HepG2 (cell line): Measurements from ENCODE around the gene ARHGAP5. TPM values are rescaled to one million over a fixed set of nuclear protein-coding genes. Genes with fewer than 3 reads are reported as not detected.
A peak's percentile ranks its signal among the peaks of the same experiment; 100 is the strongest.

ENCODE experiments used
- ATAC-seq: fragments of 200-7000 bp; cut with Tn5 transposase; 3 replicates; pipeline ENCODE4 v1.9.1; 2020; ENCODE audit warnings: mild to moderate bottlenecking, moderate library complexity
- BruUV-seq: library from RNA; stranded (reverse); fragments of 400-500 nt; replicated peaks from 2 replicates; lab custom pipeline; 2021; lab: Mats Ljungman, UMichigan
- CTCF ChIA-PET: fragments of 300-600 bp; formaldehyde crosslinking; extraction: SDS; loops from one replicate; lab custom pipeline; 2021; ENCODE audit warnings: low total read pairs, inconsistent platforms, low intra/inter-chr PET ratio; lab: Yijun Ruan, JAX
- POLR2A ChIA-PET: fragments of 350-600 bp; sonication (Branson Sonifier 250); formaldehyde crosslinking; loops from one replicate; lab custom pipeline; 2020; ENCODE audit warnings: antibody characterized with exemption, inconsistent platforms; lab: Yijun Ruan, JAX
- DNase-seq: peaks from one replicate; pipeline ENCODE4 v3.0.0-alpha.2; 2015; ENCODE audit warnings: low spot score
- FAIRE-seq: peaks from 3 replicates; lab custom pipeline; 2011; peaks lifted over from hg19 to GRCh38; lab: Jason Lieb, UNC
- H2AFZ ChIP-seq: one replicate; pipeline ENCODE4 v1.6.1; 2011; ENCODE audit warnings: low read length, inconsistent platforms
- H3K27ac ChIP-seq: fragments of 300-600 bp; 3 replicates; pipeline ENCODE4 v1.8.0; 2011; ENCODE audit warnings: mixed run types, mild to moderate bottlenecking, mixed read lengths, low read length, inconsistent platforms; ENCODE audit not compliant: insufficient read depth; ENCODE audit errors: extremely low read length
- H3K27me3 ChIP-seq, 2 experiments: fragments of 200-600 bp in 1 of 2; 2 replicates in 1 of 2; 3 replicates in 1 of 2; pipeline versions ENCODE4 v1.6.0 to v1.8.0; 2011; ENCODE audit warnings: low read length in 2 of 2, mild to moderate bottlenecking in 2 of 2, moderate library complexity in 2 of 2, inconsistent platforms in 1 of 2; ENCODE audit not compliant: insufficient read depth in 2 of 2, control insufficient read depth in 1 of 2
- H3K36me3 ChIP-seq, 2 experiments: fragments of 200-600 bp in 1 of 2; replicated peaks in 1 of 2; 2 replicates in 1 of 2; 3 replicates in 1 of 2; pipeline versions ENCODE4 v1.5.1 to v1.8.0; 2011; ENCODE audit warnings: low read length in 2 of 2, inconsistent platforms in 1 of 2; ENCODE audit not compliant: insufficient read depth in 2 of 2, control insufficient read depth in 1 of 2
- H3K4me1 ChIP-seq: 2 replicates; pipeline ENCODE4 v1.5.1; 2012; ENCODE audit warnings: low read length, inconsistent platforms; ENCODE audit not compliant: insufficient read depth
- H3K4me2 ChIP-seq: 2 replicates; pipeline ENCODE4 v1.6.0; 2011; ENCODE audit warnings: low read depth, low read length, inconsistent platforms
- H3K4me3 ChIP-seq, 3 experiments: fragments of 200-600 bp in 1 of 3; sonication (generic), shearing (Covaris generic) in 1 of 3; replicated peaks in 1 of 3; 2 replicates each; pipeline ENCODE4 v1.5.1; 2011 to 2016; ENCODE audit warnings: low read length in 3 of 3, inconsistent platforms in 2 of 3, low read depth in 2 of 3, mild to moderate bottlenecking in 2 of 3, control low read depth in 1 of 3, mixed read lengths in 1 of 3; ENCODE audit not compliant: insufficient read depth in 1 of 3
- H3K79me2 ChIP-seq: one replicate; pipeline ENCODE4 v1.6.1; 2011; ENCODE audit warnings: low read length, inconsistent platforms; ENCODE audit not compliant: insufficient read depth
- H3K9ac ChIP-seq: 2 replicates; pipeline ENCODE4 v1.6.0; 2011; ENCODE audit warnings: mild to moderate bottlenecking, low read depth, low read length, inconsistent platforms; ENCODE audit not compliant: insufficient read depth
- H3K9me3 ChIP-seq: 2 replicates; pipeline ENCODE4 v1.5.1; 2012; ENCODE audit warnings: mild to moderate bottlenecking, low read length
- H4K20me1 ChIP-seq: 2 replicates; pipeline ENCODE4 v1.6.0; 2011; ENCODE audit warnings: inconsistent platforms, mild to moderate bottlenecking, low read length, moderate library complexity; ENCODE audit not compliant: insufficient read depth
- ELF3 ChIP-seq: IDR thresholded peaks from 2 replicates; pipeline ENCODE4 v1.6.1; 2016; ENCODE audit warnings: missing genetic modification reagents, missing compliant biosample characterization
- JDP2 ChIP-seq: sonication (generic); formaldehyde crosslinking; IDR thresholded peaks from 2 replicates; pipeline ENCODE4 v1.8.1; 2022; ENCODE audit warnings: missing genetic modification reagents, borderline replicate concordance
- MIER3 ChIP-seq: IDR thresholded peaks from 2 replicates; pipeline ENCODE4 v1.6.1; 2016; ENCODE audit warnings: missing compliant biosample characterization, borderline replicate concordance
- MLLT10 ChIP-seq: sonication (generic); formaldehyde crosslinking; IDR thresholded peaks from 2 replicates; pipeline ENCODE4 v1.4.0; 2020; ENCODE audit warnings: missing genetic modification reagents
- PCBP2 ChIP-seq: fragments of 200-400 bp; formaldehyde crosslinking; optimal IDR thresholded peaks from 2 replicates; pipeline ENCODE3; 2018; ENCODE audit warnings: low read length, low read depth; ENCODE audit not compliant: poor library complexity, severe bottlenecking
- PLRG1 ChIP-seq: fragments of 450-650 bp; conservative IDR thresholded peaks from 2 replicates; pipeline ENCODE4 v1.6.1; 2016
- SMAD1 ChIP-seq: sonication (generic); formaldehyde crosslinking; IDR thresholded peaks from 2 replicates; pipeline ENCODE4 v1.4.0; 2020; ENCODE audit warnings: missing genetic modification reagents, low read depth, mild to moderate bottlenecking, borderline replicate concordance
- SMARCC2 ChIP-seq: fragments of 450-650 bp; IDR thresholded peaks from 2 replicates; pipeline ENCODE4 v1.6.1; 2017; ENCODE audit warnings: antibody characterized with exemption, mild to moderate bottlenecking
- TARDBP ChIP-seq: sonication (generic); formaldehyde crosslinking; IDR thresholded peaks from 2 replicates; pipeline ENCODE4 v1.8.0; 2022; ENCODE audit warnings: mild to moderate bottlenecking, missing genetic modification reagents
- THAP11 ChIP-seq: IDR thresholded peaks from 2 replicates; pipeline ENCODE4 v1.6.1; 2016; ENCODE audit warnings: missing biosample characterization, missing genetic modification reagents
- U2AF1 ChIP-seq: fragments of 200-400 bp; formaldehyde crosslinking; optimal IDR thresholded peaks from 2 replicates; pipeline ENCODE3; 2017; ENCODE audit warnings: mild to moderate bottlenecking, low read depth, low read length
- ZBTB43 ChIP-seq: sonication (generic); formaldehyde crosslinking; conservative IDR thresholded peaks from 2 replicates; pipeline ENCODE4 v1.4.0; 2020; ENCODE audit warnings: missing genetic modification reagents
- ZNF18 ChIP-seq: sonication (generic); formaldehyde crosslinking; IDR thresholded peaks from 2 replicates; pipeline ENCODE4 v1.8.0; 2022; ENCODE audit warnings: mild to moderate bottlenecking, missing genetic modification reagents; ENCODE audit not compliant: insufficient replicate concordance
- ZNF180 ChIP-seq: sonication (generic); formaldehyde crosslinking; IDR thresholded peaks from 2 replicates; pipeline ENCODE4 v1.4.0; 2020; ENCODE audit warnings: low read depth, missing genetic modification reagents, borderline replicate concordance
- ZNF205 ChIP-seq: IDR thresholded peaks from 2 replicates; pipeline ENCODE4 v1.6.1; 2018; ENCODE audit warnings: missing biosample characterization, missing genetic modification reagents
- ZNF432 ChIP-seq: sonication (generic); formaldehyde crosslinking; IDR thresholded peaks from 2 replicates; pipeline ENCODE4 v1.5.0; 2020; ENCODE audit warnings: missing genetic modification reagents, mild to moderate bottlenecking, borderline replicate concordance
- ZNF468 ChIP-seq: sonication (generic); formaldehyde crosslinking; IDR thresholded peaks from 2 replicates; pipeline ENCODE4 v1.8.0; 2022; ENCODE audit warnings: mild to moderate bottlenecking, moderate library complexity, missing genetic modification reagents
- ZNF557 ChIP-seq: sonication (generic); formaldehyde crosslinking; IDR thresholded peaks from 2 replicates; pipeline ENCODE4 v1.4.0; 2020; ENCODE audit warnings: missing genetic modification reagents
- ZNF570 ChIP-seq: sonication (generic); formaldehyde crosslinking; IDR thresholded peaks from 2 replicates; pipeline ENCODE4 v1.4.0; 2020; ENCODE audit warnings: mild to moderate bottlenecking, missing genetic modification reagents, borderline replicate concordance
- ZNF619 ChIP-seq: sonication (generic); formaldehyde crosslinking; IDR thresholded peaks from 2 replicates; pipeline ENCODE4 v1.4.0; 2020; ENCODE audit warnings: mild to moderate bottlenecking, missing genetic modification reagents
- ZNF773 ChIP-seq: sonication (generic); formaldehyde crosslinking; IDR thresholded peaks from 2 replicates; pipeline ENCODE4 v1.4.0; 2020; ENCODE audit warnings: missing genetic modification reagents, borderline replicate concordance
- WGBS: methylation state at CpG from one replicate; pipeline ENCODE4 v1.1.6; 2017; ENCODE audit warnings: low lambda C conversion rate; 5-methylcytosine and 5-hydroxymethylcytosine counted together
- in situ Hi-C: cut with HindIII; loops from 2 replicates; pipeline ENCODE4 v1.10.0; 2017; ENCODE audit warnings: low pct_unique_long_range_greater_than_20kb; ENCODE audit not compliant: extremely low pct_ligation_motif_present
- intact Hi-C: fragments of 100-400 bp; cut with micrococcal nuclease; formaldehyde crosslinking; loops from one replicate; pipeline ENCODE4 v1.10.0; 2022; ENCODE audit not compliant: unreplicated experiment
- polyA plus RNA-seq, 8 experiments: library from polyadenylated mRNA; depleted of rRNA in 3 of 8; stranded (reverse) in 7 of 8; unstranded in 1 of 8; fragments of >200 nt; fragmentation: Illumina TruSeq in 4 of 8; extraction: Trizol in 4 of 8; gene quantifications; 2 replicates each; pipeline versions ENCODE4 v1.2.1 to v1.2.3, GENCODE V29; 2011 to 2016; ENCODE audit warnings: low read depth in 4 of 8, missing spikeins in 1 of 8, mixed read lengths in 1 of 8; ENCODE audit not compliant: insufficient read depth in 1 of 8
- total RNA-seq, 5 experiments: library from RNA; depleted of rRNA; stranded (reverse); fragments of >200 nt; fragmentation: Illumina TruSeq; extraction: Trizol; gene quantifications; 2 replicates each; pipeline ENCODE4 v1.2.3, GENCODE V29; 2016; ENCODE audit warnings: low read depth in 1 of 5

ARHGAP5 gene
- total and polyA plus RNA-seq, 2 of the 13 experiments (the other 11 are each of a cell fraction or from before 2014, with no cell fraction given) = 33.7 to 144 TPM

GRCh38 chr14:32076278-32077080 is 625 bp upstream of the ARHGAP5 start:
- WGBS = 2% methylated on average over 76 of the region's 76 CpGs
- Histone ChIP-seq H2AFZ (peak overlapping the region; percentile 97), H4K20me1 (peaks cover 21% of the 10 kb centered on the region), H3K36me3 (no peaks in the 10 kb centered on the region), H3K27me3 (peaks cover 0 to 6% of the 10 kb centered on the region in 2 experiments; a peak in 1 of 5 replicates), H3K27ac (peak overlapping the region; percentile 86), H3K79me2 (peaks cover 42% of the 10 kb centered on the region), H3K4me2 (peak overlapping the region; percentile 93), H3K4me1 (peaks cover 39% of the 10 kb centered on the region), H3K9me3 (no peaks in the 10 kb centered on the region), H3K9ac (peak overlapping the region; percentile 98), H3K4me3 (peak overlapping the region; percentile 90 to 99 (median 99))
- intact Hi-C loops (loop anchor here (1.0 to 5.0 kb wide), 4 partner anchors 46 to 1509 kb away; partner anchors contain the start of gene HEATR5A), in situ Hi-C loops (loop anchor here (5.0 kb wide), 2 partner anchors 126 to 486 kb away; partner anchors contain the start of genes RNU6-7 and RNU6-8)
- DNase-seq (peak; percentile 98), FAIRE-seq (peak; percentile 60), ATAC-seq (peak; percentile 78)
- no TSS peak for BruUV-seq
- POLR2A ChIA-PET = interaction anchor here (0.5 to 3.0 kb wide), 37 partner anchors 8 to 656 kb away, joined by 3 to 89 read pairs (median 4); partner anchors contain the start of genes DTD2, HEATR5A, RNU6-7 and RNU6-8
- CTCF ChIA-PET = interaction anchor here (7.8 kb wide), 1 partner anchor 177 kb away, joined by 216 read pairs; no protein-coding TSS in a partner anchor
- TF ChIP-seq ZNF557 = no peak; the same call in 1 of the 2 replicates
- no peak for TF ChIP-seq ZNF180 (CRISPR knock-in tag)
- TF ChIP-seq ZBTB43 (CRISPR knock-in tag) = peak; percentile 81
- 0 out of 2 replicates have a peak, but pooled peaks have one; percentile 85 for TF ChIP-seq SMAD1
- no peak for TF ChIP-seq ZNF432 (CRISPR knock-in tag)
- no peak; the same call in 1 of the 2 replicates for TF ChIP-seq ZNF773 (CRISPR knock-in tag)
- TF ChIP-seq PCBP2 = peak; percentile 96
- no peak for TF ChIP-seq PLRG1
- no peak for TF ChIP-seq ZNF570
- no peak for TF ChIP-seq SMARCC2
- peak; percentile 97 for TF ChIP-seq U2AF1
- TF ChIP-seq MIER3 (CRISPR knock-in tag) = peak; percentile 17; the same call in 1 of the 2 replicates
- TF ChIP-seq TARDBP (CRISPR knock-in tag) = peak; percentile 65; the same call in 1 of the 2 replicates
- TF ChIP-seq MLLT10 = no peak
- no peak; the same call in none of the 2 replicates for TF ChIP-seq ELF3 (CRISPR knock-in tag)
- TF ChIP-seq ZNF619 (CRISPR knock-in tag) = no peak
- peak; percentile 85 for TF ChIP-seq ZNF18 (CRISPR knock-in tag)
- TF ChIP-seq THAP11 (CRISPR knock-in tag) = peak; percentile 47; the same call in 1 of the 2 replicates
- no peak for TF ChIP-seq JDP2 (CRISPR knock-in tag)
- peak; percentile 39; the same call in 1 of the 2 replicates for TF ChIP-seq ZNF205
- TF ChIP-seq ZNF468 (CRISPR knock-in tag) = no peak
